Measurements from ENCODE around the gene C5.

DNA sequence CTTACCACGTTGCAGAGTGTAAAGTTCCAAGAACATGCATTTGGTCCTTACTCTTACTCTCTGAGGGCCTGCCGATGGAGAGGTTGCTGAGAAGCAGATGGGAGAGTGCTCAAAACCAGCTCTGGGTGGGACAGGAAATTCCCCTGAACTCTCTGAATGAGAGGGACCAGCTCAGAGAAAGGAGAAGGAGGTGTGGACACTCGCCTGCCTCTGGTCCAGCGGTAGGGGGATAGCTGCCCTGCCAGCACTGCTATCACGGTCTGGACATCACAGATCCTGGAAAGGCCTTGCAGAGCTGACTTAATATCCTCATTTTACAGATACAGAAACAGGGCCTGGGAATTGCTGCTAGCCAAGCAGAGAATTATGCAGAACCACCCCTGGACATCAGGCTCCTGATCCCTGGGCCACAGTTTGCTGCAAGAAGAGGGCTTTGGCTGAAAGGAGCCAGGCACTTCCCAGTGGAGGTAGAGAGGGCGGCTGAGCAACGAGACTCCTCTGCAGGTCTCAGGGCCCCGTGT is 128.4 kb downstream of the C5 start:
- TF ChIP-seq, protein P1, sequence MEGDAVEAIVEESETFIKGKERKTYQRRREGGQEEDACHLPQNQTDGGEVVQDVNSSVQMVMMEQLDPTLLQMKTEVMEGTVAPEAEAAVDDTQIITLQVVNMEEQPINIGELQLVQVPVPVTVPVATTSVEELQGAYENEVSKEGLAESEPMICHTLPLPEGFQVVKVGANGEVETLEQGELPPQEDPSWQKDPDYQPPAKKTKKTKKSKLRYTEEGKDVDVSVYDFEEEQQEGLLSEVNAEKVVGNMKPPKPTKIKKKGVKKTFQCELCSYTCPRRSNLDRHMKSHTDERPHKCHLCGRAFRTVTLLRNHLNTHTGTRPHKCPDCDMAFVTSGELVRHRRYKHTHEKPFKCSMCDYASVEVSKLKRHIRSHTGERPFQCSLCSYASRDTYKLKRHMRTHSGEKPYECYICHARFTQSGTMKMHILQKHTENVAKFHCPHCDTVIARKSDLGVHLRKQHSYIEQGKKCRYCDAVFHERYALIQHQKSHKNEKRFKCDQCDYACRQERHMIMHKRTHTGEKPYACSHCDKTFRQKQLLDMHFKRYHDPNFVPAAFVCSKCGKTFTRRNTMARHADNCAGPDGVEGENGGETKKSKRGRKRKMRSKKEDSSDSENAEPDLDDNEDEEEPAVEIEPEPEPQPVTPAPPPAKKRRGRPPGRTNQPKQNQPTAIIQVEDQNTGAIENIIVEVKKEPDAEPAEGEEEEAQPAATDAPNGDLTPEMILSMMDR (IDR thresholded peaks at IDR 0.05) = no peak
- no peak for TF ChIP-seq POLR2A (IDR thresholded peaks at IDR 0.05)
